GM20431 (cell line): ENCODE results near the gene XYLT1.

Experiments
- in situ Hi-C: fragments of 300-500 bp; cut with MseI, MboI; formaldehyde crosslinking; loops from one replicate; pipeline ENCODE4 v1.15.0; 2020; ENCODE audit warnings: low sequenced_read_pairs; ENCODE audit not compliant: unreplicated experiment

The XYLT1 gene

DNA sequence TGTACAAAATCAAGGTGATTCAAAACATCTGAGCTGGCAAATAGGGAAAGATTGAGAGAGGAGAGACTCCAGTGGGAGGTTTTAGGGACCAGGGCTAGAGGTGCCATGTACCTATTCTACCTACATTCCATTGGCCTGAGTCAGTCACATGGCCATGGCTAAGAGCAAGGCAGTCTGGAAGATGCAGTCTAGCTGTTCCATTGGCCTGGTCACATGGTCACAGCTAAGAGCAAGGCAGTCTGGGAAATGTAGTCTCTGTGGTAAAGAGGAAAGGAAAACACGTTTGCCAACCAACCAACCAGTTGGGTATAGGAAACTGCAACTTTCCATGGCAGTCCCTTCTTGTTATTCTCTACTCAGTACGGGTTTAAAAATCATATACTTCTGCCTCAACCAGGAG, 369.1 kb downstream of the XYLT1 start:
- in situ Hi-C loops: no loop called here

DNA sequence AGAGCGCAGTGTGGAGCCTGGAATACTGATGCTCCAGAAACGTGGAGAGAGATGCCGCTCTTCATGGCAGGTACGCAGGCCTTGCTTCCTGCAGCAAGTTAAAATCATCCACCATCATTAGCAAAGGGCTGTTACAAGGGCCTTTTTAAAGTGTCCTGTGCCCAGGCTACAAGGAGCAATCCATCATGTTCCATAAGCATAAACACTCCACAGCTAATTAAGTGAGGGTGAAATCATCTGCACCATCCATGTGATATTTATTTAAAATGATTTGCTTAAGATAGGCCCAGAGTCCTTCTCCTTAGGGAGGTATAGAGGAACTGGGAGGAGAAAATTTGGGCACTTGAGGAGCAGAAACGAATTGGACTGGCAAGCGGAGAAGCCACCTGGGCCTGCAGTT, 372.1 kb downstream of the XYLT1 start:
- in situ Hi-C loops: no loop called here

DNA sequence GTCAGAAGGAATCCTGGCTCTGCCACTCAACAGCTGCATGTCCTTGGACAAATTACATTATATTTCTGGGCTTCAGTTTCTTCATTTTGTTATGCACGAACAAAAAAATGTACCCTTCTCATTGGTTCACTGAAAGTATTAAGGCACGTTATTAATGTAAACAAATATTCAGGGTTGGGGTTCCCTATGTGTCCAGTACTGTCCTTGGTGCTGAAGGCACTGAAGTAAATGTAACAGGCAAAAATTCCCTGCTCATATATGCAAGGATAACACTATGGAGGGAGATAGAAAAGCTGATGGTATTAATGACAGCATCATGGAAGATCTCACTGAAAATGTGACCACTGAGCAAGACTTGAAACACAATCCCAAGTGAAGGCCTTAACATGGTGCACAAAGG, 386.6 kb downstream of the XYLT1 start:
- in situ Hi-C loops: no loop called here

DNA sequence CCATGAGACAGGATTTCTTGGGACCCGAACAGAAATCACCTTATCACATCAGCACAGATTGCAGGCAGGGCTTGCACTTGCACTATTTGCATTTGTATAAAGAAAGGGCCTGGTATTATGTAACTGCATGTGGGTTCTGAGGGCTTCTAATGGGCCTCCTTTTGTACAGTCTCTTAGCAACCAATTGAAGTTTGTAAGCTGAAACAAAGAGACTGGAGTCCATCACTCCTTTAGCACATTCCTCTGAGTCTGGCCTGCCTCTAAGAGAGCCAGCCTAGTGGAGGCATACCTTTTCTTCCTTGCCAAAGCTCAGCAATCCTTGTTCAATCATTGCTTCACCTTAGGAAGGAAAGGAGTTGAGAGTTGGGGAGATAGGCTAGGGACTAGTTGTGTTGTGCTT, 387.1 kb downstream of the XYLT1 start:
- in situ Hi-C loops: no loop called here

DNA sequence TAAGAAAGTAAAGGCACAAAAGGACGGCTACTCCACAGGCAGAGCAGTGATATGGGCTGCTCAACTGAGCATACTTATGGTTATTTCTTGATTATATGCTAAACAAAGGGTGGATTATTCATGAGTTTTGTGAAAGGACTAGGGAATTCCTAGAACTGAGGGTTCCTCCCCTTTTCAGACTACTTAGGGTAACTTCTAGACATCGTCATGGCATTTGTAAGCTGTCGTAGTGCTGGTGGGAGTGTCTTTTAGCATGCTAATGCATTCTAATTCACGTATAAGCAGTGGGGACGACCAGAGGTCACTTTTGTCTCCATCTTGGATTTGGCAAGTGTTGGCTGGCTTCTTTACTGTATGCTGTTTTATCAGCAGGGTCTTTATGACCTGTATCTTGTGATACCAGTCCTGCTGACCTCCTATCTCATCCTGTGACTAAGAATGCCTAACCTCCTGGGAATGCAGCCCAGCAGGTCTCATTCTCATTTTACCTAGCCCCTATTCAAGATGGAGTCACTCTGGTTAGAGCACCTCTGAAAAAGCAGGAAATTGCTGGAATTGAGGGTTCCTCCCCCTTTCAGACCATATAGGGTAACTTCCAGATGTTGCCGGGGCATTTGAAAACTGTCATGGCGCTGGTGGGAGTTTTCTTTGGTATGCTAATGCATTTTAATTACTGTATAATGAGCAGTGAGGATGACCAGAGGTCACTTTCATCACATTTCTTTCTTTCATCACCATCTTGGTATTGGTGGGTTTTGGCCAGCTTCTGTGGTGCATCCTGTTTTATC, 388.5 kb downstream of the XYLT1 start:
- in situ Hi-C loops: no loop called here

DNA sequence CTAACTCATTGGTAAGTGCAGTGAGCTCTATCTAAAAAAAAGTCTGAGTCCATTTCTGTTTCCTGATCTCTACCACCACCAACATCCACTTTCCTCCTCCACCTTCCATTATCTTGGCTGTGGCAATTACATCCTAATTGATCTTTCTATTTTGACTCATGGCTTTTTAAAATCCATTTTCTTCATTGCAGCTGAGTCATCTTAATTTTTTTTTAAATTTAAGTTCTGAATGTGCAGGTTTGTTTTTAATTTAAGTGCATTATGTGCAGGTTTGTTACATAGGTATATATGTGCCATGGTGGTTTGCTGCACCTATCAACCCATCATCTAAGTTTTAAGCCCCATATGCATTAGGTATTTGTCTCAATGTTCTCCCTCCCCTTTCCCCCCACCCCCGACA, 390.7 kb downstream of the XYLT1 start:
- in situ Hi-C loops: no loop called here

DNA sequence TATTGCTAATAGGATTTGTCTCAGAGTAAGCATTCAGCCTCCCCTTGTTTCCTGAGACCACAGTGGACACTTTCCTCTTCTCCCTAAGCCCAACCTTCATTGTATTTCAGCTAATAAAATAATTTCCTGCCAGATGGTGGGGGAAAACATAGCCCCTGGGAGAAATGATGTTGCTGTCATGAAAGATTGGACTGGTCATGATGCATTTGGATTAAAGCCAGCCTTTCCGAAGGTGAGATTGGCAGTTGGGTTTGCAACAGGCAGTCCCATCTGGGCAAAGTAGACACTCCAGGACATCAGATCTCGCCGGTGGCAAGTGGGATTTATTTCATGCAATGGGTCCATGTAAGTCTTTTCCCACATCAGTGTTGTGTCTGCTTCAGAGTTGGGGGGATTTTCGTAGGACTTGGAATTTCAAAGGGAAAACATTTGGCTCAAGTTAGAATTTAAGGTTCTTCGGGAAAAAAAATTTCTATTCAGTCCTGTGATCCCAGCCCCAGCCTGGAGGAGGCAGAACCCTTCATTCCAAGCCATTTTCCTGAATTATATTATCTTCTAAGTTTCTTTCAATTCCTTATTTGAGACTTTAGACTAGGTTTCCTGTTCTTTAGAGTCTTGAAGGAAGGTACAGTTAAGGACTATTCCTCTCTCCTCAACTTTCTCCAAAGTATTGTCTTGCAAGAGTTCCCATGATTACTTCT, 391.7 kb downstream of the XYLT1 start:
- in situ Hi-C loops: no loop called here

DNA sequence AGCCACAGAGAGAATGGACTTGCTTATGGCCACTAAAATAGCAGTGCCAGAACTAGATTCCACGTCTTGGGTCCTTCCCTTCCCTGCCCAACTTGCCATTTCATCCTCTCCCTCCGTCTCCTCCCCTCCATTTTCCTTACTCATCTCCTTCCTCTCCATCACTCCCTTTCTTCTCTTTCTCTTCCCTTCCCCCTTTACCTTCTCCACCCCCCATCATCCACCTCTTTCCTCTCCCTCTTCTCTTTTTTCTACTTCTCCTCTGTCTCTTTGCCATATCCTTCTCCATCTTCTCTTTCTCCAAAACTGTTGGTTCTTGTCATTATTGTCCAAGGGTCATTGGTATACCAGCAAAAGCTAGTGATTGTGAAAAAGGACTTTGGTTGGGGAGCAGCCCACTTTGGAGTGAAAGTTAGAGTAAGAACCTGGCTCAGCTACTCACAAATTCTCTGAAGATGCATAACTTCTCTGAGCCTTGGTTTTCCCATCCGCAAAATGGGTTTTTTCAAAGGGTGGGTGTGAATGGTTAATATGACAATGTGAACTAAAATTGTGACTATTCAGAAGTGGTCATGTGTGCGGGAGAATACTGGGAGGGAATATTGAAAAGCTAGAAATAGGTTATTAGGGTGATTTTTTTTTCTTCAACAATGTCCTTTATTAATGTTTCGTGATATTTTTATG, 393.8 kb downstream of the XYLT1 start:
- in situ Hi-C loops: no loop called here

DNA sequence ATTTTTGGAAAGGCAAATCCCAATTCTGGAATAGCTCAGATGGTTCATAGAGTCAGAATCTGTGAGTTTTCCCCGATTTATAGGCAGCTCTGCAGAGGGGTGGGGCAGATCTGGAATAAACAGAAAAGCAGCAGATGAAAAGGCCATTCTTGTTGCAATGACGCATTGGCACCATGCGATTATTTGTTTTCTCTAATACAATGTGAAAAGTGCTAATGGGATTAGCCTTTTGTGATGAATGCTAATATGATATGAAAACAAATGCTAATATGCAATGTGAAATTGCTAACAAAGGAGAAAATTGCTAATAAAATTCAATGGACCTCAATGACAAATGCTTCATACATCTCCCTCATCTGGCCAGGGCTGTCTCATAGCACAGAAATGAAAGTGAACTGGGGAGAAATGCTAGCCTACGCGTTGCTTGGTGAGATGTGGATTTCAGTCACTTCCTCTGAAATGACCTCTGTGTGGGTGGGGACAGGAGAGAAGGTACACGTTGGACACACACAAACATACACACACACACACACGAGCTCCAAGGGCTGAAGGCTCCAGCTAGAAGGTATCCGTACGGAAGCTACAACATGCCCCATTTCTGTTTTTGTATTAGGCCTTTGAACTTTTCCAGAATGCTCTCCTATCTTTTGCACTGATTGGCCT, 394.5 kb downstream of the XYLT1 start:
- in situ Hi-C loops: no loop called here

DNA sequence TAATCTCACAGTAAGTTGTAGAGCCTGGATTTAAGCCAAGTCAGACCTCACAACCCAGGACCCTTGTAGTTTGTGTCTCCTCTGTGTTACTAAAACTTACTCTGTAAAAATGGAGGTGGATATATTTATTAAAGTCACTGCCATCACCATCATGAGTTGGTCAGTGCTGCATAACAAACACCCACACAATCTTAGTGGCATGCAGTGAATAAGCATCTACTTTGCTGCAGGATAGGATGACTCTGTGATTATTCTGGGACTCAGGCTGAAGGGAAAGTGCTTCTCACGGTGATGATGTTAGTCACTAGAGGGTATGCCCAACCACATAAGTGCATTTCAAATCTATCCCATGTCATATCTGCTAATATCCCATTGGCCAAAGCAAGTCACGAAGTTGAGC, 398.7 kb downstream of the XYLT1 start:
- in situ Hi-C loops: no loop called here

DNA sequence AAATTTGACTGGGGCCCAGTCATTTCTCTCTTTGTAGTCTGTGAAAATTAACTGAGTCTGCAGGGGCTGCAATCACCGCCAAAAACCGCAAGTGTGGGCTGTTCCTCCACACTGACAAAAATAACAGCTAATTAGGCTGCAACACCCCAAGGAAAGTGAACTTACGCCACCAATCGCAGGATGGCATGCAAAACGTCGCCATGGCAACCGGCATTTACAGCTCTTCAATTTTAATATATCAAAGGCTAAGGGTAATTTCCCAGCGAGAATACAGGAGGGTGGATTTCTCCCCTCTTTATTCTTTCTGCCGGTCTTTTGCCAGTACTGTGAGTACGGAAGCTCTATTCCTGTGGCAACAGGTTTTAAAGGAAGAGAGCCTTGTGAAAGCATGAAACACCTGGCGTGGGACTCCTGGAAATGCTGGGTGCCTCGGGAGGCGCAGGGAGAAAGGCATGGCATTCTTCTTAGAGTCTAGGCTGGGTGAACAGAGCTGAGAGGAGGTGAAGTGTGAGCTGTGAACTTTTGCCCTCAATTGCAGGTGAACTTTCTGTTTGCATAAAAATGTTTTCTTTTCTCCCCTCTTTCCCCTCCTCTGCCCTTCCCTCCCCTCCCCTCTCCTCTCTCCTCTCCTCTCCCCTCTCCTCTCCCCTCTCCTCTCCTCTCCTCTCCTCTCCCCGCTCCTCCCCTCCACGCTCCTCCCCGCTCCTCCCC, 399.7 kb downstream of the XYLT1 start:
- in situ Hi-C loops: no loop called here

DNA sequence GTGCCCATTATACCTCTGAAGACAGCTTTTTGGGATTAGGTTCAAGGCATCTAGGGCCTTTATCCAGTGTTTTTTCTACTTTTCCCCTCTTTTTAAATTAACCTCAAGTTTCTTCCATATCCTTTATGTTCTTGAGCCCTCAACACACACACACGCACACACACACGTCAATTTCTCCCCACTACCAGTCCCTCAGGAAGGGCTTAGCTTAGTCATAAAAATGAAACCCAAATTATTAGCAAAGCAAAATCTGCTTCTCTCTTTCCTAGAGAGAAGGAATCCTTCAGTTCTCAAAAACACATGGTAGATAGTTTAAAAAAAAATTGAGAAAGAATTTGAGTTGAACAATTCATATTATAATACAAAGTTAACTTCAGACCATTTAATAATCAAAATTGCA, 401.1 kb downstream of the XYLT1 start:
- in situ Hi-C loops: no loop called here

DNA sequence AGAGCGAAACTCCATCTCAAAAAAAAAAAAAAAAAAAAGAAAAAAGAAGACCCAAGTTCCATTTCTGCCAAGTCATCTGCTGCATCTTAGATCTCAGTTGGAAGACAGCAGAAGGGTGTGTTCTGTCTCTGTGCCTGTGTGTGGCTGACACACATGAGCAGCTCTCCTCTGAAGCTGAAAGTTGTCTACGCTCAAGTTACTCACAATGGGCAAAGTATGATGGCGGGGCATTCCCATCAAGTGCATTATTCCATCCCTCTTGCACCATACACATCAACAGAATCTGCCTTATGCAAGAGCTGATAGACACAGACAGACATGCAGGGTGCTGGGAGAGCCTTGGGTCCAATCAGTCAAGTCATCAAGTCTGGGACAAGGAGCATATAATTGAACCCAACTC, 402.2 kb downstream of the XYLT1 start:
- in situ Hi-C loops: no loop called here

DNA sequence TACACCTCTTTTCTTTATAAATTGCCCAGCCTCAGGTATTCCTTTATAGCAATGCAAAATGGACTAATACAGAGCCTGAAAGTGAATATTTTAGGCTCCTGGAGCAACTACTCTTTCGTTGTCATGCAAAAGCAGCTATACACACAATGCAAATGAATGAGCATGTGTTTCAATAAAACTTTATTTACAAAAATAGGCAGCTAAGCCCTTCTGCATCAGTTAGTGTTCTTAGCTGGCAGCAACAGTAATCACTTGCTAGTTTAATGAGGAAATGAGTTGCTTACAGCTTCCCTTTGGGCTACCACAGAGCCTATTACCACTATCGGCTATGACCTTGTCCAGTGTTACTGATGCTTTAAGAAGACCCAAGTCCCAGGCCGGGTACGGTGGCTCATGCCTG, 402.9 kb downstream of the XYLT1 start:
- in situ Hi-C loops: no loop called here

DNA sequence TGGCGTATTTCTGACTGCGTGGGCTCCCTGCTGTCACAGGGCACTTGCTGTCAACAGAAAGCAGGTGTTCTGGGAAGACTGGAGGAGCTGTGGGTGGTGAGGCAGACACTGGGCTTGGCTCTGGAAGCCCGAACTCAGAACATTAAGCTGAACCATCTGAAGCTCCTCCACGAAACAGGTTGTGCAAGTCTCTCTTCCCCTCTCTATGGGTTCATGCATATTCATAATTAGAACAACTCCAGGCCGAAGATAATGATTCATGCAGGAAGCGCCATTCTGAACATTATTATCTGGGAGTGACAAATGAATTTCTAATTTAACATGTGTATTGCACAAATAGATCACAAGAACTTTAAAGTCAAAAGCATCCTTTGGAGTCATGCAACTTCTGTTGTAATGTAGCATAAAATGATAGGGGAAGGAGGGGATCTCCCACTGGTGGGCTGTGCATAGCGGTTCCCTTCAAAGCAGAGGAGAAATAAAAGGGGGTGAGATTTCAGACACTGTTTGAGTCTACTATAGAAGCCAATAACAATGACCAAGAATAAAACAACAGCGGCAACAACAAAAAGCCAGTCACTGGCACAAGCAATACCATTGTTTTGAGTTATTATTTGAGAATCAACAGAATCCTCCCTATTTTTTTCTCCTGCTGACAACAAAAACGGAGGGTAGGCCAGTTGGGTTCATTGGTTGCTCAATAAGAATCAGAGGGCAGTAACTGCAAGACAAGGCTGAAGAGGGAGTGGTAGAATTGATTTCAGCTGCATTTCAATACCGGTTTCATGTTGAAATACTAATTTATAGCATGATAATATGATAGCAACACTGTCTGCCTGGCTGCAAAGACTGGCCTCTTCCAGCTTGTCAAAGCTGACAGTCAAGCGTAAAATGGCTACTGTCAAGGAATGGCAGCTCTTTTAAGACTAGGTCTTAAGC, 407.3 kb downstream of the XYLT1 start:
- in situ Hi-C loops: no loop called here

DNA sequence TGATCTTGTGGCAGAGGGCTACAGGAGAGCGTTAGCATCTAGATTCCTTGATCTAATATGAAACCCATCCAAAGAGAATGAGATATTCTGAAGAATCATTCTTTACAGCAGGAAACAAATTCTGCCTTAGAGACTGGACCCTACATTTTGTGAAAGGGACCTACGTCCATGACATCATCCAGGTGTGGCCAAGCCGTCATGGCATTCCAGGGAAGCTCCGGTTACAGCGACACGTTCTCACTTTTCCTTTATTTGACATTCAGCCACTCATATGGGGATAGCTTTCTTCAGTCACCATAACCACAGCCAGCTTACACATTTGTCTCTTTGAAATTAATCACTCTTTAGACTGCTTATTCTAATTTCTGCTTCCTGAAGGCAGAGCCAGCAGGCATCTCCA, 408.1 kb downstream of the XYLT1 start:
- in situ Hi-C loops: no loop called here

DNA sequence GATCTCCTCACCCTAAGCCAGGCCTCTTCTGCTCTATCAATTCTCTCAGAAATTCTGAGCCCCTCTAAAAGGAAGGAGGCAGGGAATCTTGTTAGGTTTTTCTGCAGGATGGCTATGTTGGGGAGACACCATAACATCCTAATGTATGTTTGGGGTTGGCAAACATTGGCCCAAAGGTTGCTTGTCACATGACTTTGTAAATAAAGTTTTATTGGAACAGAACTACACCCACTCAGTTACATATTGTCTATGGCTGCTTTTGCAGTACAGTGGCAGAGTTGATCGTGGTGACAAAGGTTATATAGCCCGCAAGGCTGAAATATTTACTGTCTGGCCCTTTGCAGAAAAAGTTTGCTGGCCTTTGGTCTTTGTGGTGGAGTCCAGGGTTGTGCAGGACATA, 409.4 kb downstream of the XYLT1 start:
- in situ Hi-C loops: no loop called here

DNA sequence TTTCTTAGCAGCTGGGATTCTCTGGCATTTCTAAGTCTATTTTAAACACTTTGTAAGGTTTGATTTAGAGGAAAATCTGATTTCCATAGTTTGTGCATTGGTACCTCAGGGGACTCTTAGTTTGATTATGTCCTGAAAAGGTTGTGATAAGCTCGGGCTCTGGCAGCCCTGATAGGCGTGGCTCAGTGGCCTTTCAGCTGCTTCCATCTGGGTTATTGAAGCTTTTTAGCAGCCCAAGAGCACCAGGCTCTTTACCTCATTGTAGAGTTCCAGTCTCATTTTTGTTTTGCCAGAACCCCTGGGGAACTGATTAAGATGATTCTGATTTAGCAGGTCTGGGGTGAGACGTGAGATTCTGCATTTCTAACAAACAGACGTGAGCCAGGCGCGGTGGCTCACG, 412.3 kb downstream of the XYLT1 start:
- in situ Hi-C loops: no loop called here

DNA sequence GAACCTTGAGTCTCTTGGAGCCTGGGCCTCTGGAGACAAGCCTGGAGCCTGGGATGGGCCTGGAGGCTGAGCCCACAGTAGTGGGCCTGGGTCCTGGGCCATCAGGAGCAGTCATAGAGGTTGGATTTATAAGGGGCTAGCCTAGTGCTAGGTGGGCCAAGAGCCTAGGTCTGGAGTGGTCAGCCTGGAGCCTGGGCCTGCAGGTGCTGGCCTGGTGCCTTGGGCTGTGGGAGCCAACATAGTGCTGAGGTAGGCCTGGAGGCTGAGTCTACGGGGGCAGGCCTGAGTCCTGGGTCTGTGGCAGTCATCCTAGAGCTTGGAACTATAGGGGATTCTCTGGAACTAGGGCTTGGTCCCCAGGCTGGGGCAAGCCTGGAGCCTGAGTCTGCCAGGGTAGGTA, 414.1 kb downstream of the XYLT1 start:
- in situ Hi-C loops: no loop called here
